ENCODE results near the gene ZNF346. TPM values are rescaled to one million over a fixed set of nuclear protein-coding genes. Genes with fewer than 3 reads are reported as not detected.

Gene ZNF346
- total and polyA plus RNA-seq, 12 donors, result 4.8 to 11.0 (median 7.9) TPM

DNA sequence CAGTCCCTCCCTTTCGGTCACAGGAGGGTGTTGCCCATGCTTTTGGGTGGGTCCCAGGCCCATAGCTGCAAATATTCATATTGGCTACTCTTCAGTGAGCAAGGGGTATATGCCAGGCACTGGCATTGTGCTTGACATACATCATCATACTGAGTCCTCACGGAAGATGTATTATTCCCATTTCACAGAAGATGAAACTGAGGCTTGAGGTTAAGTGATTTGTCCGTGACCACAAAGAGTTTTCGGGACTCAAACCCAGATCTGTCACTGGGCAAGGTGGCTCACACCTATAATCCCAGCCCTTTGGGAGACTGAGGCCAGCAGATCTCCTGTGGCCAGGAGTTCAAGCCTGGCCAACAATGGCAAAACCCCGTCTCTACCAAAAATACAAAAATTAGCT lies 57.8 kb downstream of the ZNF346 start:
- H3K36me3 ChIP-seq, result no peaks in the 10 kb centered on the region
- DNase-seq (no peak), ATAC-seq (no peak)
- no peak overlapping the region for H3K27ac ChIP-seq
- H3K4me1 ChIP-seq, result no peaks in the 10 kb centered on the region
- no peaks in the 10 kb centered on the region for H3K9me3 ChIP-seq
- TF ChIP-seq, protein P1, sequence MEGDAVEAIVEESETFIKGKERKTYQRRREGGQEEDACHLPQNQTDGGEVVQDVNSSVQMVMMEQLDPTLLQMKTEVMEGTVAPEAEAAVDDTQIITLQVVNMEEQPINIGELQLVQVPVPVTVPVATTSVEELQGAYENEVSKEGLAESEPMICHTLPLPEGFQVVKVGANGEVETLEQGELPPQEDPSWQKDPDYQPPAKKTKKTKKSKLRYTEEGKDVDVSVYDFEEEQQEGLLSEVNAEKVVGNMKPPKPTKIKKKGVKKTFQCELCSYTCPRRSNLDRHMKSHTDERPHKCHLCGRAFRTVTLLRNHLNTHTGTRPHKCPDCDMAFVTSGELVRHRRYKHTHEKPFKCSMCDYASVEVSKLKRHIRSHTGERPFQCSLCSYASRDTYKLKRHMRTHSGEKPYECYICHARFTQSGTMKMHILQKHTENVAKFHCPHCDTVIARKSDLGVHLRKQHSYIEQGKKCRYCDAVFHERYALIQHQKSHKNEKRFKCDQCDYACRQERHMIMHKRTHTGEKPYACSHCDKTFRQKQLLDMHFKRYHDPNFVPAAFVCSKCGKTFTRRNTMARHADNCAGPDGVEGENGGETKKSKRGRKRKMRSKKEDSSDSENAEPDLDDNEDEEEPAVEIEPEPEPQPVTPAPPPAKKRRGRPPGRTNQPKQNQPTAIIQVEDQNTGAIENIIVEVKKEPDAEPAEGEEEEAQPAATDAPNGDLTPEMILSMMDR (IDR thresholded peaks at IDR 0.05), result no peak
- peaks cover 0 to 32% (median 8%) of the 10 kb centered on the region in 7 donors for H3K27me3 ChIP-seq
- H3K4me3 ChIP-seq, result no peak overlapping the region
- WGBS, 2 donors, result 84 to 93% methylated on average over 5 of the region's 5 CpGs
- intact Hi-C loops (cut with DNase I), result no loop called here

DNA sequence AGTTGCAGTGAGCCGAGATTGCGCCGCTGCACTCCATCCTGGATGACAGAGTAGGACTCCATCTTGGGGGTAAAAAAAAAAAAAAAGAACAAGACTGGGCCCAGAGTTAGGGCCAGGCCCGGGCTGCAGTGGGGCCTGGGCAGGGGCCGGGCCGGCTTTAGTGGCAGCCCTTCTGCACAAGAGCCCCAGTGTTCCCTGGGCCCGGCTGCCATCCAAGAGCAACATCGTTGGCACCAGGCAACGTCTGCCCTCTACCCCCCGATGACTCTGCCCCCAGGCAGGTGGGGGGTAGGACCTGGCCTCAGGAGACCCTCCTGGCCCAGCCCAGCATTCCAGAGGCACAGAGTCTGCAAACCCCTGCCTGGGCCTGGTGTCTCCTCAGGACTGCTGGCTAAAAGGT lies 59.4 kb downstream of the ZNF346 start:
- Histone ChIP-seq H3K27ac (no peak overlapping the region), H3K9me3 (no peaks in the 10 kb centered on the region), H3K4me3 (no peak overlapping the region), H3K36me3 (no peaks in the 10 kb centered on the region), H3K27me3 (peaks cover under 1 to 38% (median 12%) of the 10 kb centered on the region in 7 donors), H3K4me1 (peaks cover 0 to 2% (median 2%) of the 10 kb centered on the region in 9 donors)
- DNase-seq, result no peak
- WGBS, 2 donors, result 89 to 91% methylated on average over 10 of the region's 10 CpGs
- intact Hi-C loops (cut with DNase I), result no loop called here
- TF ChIP-seq, protein P1 (IDR thresholded peaks at IDR 0.05), result no peak
- ATAC-seq, result no peak

DNA sequence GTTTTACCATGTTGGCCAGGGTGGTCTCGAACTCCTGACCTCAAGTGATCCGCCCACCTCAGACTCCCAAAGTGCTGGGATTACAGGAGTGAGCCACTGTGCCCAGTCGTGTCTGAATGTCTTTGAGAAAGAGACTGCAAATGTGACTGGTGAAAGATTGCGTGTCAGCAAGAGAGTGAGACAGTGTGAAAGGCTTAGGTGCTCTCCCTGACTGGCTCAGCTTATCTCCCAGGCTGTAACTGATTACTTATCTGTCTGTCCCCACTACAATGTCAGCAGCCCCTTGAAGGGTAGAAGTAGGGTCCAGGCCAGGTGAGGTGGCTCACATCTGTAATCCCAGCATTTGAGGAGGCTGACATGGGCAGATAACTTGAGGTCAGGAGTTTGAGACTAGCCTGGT lies 60.9 kb downstream of the ZNF346 start:
- no peak overlapping the region for H3K27ac ChIP-seq
- no peak for ATAC-seq
- no peak for DNase-seq
- TF ChIP-seq, protein P1 (IDR thresholded peaks at IDR 0.05), result no peak
- intact Hi-C loops (cut with DNase I), result no loop called here
- H3K9me3 ChIP-seq, result no peaks in the 10 kb centered on the region
- H3K4me1 ChIP-seq, result peaks cover 5 to 13% (median 10%) of the 10 kb centered on the region in 9 donors
- WGBS, 2 donors, result 32 to 44% methylated on average over 4 of the region's 4 CpGs
- H3K36me3 ChIP-seq, result no peaks in the 10 kb centered on the region
- H3K4me3 ChIP-seq, result no peak overlapping the region
- peaks cover 7 to 48% (median 22%) of the 10 kb centered on the region in 7 donors for H3K27me3 ChIP-seq

DNA sequence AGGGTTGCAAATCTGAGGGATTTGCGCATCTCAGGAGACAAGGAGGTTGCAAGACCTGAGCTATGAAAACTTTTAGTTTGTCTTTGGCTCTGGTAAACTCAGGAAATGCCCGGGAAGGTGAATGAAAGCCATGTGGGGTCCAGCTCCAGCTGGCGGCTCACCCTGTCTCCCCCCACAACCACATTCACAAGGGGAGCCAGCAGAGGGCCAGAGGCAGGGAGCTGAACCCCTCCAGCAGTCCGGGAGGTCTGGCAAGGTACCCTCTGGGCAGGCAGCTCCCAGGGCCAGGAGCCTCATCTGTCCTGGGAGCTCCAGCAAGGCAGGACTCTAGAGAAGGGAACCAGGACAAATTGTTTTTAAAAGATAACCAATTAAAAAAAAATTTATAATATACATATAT lies 61.7 kb downstream of the ZNF346 start:
- H3K27ac ChIP-seq, result no peak overlapping the region
- DNase-seq (no peak), ATAC-seq (no peak)
- H3K4me3 ChIP-seq, result no peak overlapping the region
- WGBS, 2 donors, result 43 to 54% methylated on average over 4 of the region's 4 CpGs
- no peaks in the 10 kb centered on the region for H3K9me3 ChIP-seq
- H3K36me3 ChIP-seq, result no peaks in the 10 kb centered on the region
- H3K4me1 ChIP-seq, result peaks cover 5 to 19% (median 17%) of the 10 kb centered on the region in 9 donors
- peaks cover 7 to 48% (median 22%) of the 10 kb centered on the region in 7 donors for H3K27me3 ChIP-seq
- TF ChIP-seq, protein P1 (IDR thresholded peaks at IDR 0.05), result no peak
- intact Hi-C loops (cut with DNase I), result no loop called here
